GM19395 (cell line): ENCODE data around the gene GPD1.
"Not testable (repeated sequence)": the region's sequence is repeated elsewhere in the genome, so short reads cannot be mapped to it uniquely, and the experiment has no call there.

ENCODE experiments used
- ATAC-seq: cut with Tn5 transposase; IDR thresholded peaks from one replicate; pipeline ENCODE4 v1.9.1; 2021; ENCODE audit warnings: mild to moderate bottlenecking, moderate library complexity; ENCODE audit not compliant: unreplicated experiment

The GPD1 gene

GRCh38 chr12:50073206-50073605, 30.6 kb upstream of the GPD1 start:
- ATAC-seq, result no peak

- no peak for ATAC-seq
Measured at GRCh38 chr12:50073712-50074111, 30.1 kb upstream of the GPD1 start.

GRCh38 chr12:50074936-50075807, 28.6 kb upstream of the GPD1 start:
- ATAC-seq, result peak; percentile 76

- no peak for ATAC-seq
Measured at GRCh38 chr12:50075808-50076170, 28.0 kb upstream of the GPD1 start.

- no peak for ATAC-seq
Measured at GRCh38 chr12:50077099-50077498, 26.7 kb upstream of the GPD1 start.

GRCh38 chr12:50078281-50078680, 25.5 kb upstream of the GPD1 start:
- ATAC-seq, result no peak

GRCh38 chr12:50079771-50080170, 24.0 kb upstream of the GPD1 start:
- no peak for ATAC-seq

- ATAC-seq, result no peak
Measured at GRCh38 chr12:50081096-50081808, 22.6 kb upstream of the GPD1 start.

GRCh38 chr12:50082644-50083043, 21.2 kb upstream of the GPD1 start:
- ATAC-seq, result no peak

GRCh38 chr12:50083301-50083700, 20.5 kb upstream of the GPD1 start:
- ATAC-seq, result no peak

- ATAC-seq, result not testable (repeated sequence)
Measured at GRCh38 chr12:50084409-50084774, 19.4 kb upstream of the GPD1 start.

- peak; percentile 79 for ATAC-seq
Measured at GRCh38 chr12:50084775-50085614, 18.8 kb upstream of the GPD1 start, which contains the start of gene SMARCD1. TSS of gene SMARCD1 (plus strand) at chr12:50085342. CDS start at chr12:50085370, 28 bp downstream.

GRCh38 chr12:50085615-50086072, 18.2 kb upstream of the GPD1 start:
- no peak for ATAC-seq

GRCh38 chr12:50086148-50086547, 17.7 kb upstream of the GPD1 start:
- no peak for ATAC-seq

GRCh38 chr12:50087151-50087550, 16.7 kb upstream of the GPD1 start:
- ATAC-seq, result no peak

GRCh38 chr12:50087995-50088394, 15.8 kb upstream of the GPD1 start:
- no peak for ATAC-seq

- ATAC-seq, result no peak
Measured at GRCh38 chr12:50088577-50089335, 15.1 kb upstream of the GPD1 start.

GRCh38 chr12:50089730-50090129, 14.1 kb upstream of the GPD1 start:
- no peak for ATAC-seq

- ATAC-seq, result no peak
Measured at GRCh38 chr12:50090391-50090790, 13.4 kb upstream of the GPD1 start.

- ATAC-seq, result no peak
Measured at GRCh38 chr12:50097952-50098351, 5.9 kb upstream of the GPD1 start.
